NCI-H2227 (cell line): ENCODE data around the gene S1PR4.
"Not testable (repeated sequence)": the region's sequence is repeated elsewhere in the genome, so short reads cannot be mapped to it uniquely, and the experiment has no call there.

Experiments
- DNase-seq: peaks from one replicate; lab custom pipeline; 2025; ENCODE audit not compliant: unreplicated experiment; lab: John Stamatoyannopoulos, UW

The S1PR4 gene

DNA sequence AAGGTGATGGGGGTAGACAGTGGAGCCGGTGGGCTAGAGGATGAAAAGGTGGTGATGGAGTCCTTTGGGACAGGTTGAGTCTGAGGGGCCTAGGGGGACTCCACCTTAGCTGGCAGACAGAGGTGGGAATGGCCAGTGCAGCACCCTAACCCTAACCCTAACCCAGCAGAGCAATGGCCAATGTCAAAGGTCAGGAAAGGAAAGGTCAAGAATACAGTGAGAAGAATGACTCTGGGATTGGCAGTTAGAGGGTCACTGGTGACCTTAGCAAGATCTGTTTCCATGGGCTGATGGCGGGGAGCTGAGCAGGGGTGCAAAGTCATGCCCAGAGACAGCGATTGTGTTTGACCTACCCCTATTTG, 26.2 kb upstream of the S1PR4 start:
- DNase-seq = no peak

DNA sequence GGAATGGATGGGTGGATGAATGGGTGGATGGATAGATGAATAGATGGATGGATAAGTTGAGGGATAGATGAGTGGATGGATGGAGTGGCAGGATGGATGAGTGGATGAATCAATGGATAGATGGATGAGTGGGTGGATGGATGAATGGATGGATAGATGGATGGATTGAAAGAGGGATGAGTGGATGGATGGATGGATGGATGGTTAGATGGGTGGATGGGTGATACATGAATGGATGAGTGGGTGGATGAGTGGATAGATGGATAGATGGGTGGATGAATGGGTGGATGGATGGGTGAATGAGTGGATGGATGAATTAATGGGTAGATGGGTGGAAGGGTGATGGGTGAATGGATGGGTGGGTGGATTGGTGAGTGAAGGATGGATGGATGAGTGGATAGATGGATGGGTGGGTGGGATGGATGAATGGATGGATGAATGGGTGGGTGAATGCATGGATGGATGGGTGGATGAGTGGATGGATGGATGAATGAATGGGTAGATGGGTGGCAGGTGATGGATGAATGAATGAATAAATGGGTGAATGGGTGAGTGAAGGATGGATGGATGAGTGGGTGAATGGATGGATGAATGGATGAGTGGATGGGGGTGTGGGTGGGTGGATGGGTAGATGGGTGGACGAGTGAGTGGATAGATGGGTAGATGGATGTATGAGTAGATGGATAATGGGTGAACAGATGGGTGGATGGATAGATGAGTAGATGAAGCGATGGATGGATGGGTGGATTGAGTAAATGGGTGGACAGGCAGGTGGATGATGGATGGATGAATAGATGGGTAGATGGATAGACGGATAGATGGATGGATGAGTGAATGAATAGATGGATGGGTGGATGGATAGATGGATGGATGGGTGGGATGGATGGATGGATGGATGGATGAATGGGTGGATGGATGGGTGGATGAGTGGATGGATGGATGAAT, 25.0 kb upstream of the S1PR4 start:
- no peak for DNase-seq

DNA sequence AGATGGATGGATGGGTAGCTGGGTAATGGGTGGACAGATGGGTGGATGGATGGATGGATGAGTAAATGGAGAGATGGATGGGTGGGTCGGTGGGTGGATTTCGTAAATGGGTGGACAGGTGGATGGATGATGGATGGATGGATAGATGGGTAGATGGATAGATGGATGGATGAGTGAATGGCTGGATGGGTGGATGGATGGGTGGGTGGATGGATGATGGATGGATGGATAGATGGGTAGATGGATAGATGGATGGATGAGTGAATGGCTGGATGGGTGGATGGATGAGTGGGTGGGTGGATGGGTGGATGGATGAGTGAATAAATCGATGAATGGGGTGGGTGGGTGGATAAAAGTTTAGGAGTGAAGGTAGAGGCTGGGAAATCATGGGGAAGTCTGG, 24.1 kb upstream of the S1PR4 start:
- not testable (repeated sequence) for DNase-seq

DNA sequence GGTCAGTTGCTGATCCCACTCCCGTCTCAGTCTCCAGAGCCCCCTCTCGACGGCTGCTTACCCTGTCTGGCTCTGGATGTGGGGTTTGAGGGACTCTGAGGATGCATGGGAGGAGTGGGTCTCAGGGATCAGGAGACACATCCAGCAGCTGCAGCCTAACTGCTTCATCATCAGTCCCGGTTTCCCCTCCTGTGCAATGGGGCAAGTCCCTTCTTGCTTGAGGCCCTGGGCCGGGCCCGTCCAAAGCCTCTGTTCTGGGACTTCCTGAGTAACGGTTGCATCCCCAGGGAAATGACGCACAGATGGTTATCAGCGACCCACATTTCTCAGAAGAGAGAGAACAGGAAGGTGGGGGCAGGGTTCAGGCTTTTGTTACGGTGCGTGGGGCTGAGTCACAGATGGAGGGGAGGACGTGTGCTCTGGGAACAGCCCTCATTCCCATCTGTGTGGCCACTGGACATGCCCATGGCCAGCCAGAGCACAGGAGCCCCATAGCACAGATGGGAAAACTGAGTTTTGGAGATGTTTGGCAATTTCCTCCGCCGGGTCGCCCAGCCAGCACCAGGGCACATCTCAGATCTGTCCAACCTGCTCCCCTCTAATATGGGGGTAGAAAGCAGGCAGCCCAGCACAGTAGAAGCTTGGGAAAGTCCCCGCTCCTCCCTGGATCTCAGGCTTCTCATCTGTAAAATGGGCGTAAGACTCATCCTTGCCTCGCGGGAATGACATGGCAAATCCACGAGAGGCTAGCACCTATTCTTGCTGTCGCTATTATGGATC, 23.4 kb upstream of the S1PR4 start:
- DNase-seq = no peak

DNA sequence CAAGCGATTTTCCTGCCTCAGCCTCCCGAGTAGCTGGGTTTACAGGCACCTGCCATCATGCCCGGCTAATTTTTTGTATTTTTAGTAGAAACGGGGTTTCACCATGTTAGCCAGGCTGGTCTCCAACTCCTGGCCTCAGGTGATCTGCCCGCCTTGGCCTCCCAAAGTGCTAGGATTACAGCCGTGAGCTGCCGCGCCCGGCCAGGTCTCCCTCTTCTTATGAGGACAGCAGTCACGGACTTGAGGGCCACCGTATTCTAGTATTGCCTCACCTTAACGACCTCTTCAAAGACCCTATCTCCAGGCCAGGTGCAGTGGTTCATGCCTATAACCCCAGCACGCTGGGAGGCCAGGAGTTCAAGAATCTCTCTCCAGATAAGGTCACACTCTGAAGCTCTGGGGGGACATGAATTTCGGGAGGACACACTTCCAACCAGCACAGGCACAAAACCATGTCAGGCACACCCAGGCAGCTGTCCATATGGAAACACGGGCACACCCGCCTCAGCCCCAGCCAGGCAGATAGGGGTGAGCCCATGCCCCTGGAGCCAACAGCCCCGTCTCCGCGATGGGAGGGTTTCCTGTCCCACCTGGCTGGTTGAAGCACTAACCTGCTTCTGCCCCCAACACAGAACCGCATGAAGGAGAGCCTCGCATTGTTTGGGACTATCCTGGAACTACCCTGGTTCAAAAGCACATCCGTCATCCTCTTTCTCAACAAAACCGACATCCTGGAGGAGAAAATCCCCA, 21.3 kb upstream of the S1PR4 start:
- DNase-seq = no peak

DNA sequence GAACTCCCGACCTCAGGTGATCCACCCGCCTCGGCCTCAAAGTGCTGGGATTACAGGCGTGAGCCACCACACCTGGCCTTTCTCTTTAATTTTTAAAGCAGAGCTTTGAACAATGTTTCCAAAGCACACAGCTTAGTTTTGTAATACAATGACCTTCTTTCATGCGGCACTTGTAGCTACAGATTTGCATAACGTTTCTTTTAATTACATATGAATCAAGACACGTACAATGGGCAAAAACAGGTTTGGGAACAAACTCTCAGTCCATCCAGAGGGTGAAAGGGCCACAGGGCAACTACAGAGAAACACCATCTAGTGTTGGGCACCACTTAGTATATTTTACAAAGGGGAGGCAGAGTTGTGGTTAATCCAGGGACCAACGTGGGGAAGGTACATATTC, 19.0 kb upstream of the S1PR4 start:
- DNase-seq = no peak

DNA sequence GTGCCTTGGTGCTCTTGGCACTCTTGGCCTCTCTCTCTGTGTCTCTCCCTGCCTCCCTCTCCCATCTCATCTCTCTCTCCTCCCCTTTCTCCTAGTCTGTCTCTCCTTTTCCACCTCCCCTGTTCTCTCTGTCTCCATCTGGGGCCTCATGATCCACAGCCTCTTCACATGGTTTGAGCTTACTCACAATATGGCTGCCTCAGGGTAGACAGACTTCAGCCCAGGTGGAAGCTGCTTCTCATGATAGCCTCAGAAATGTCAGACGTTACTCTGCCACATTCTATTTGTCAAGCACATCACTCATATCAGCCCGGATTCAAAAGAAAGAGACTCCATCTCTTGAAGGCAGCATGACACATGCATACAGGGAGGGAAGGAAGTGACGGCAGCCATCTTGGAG, 18.4 kb upstream of the S1PR4 start:
- no peak for DNase-seq

DNA sequence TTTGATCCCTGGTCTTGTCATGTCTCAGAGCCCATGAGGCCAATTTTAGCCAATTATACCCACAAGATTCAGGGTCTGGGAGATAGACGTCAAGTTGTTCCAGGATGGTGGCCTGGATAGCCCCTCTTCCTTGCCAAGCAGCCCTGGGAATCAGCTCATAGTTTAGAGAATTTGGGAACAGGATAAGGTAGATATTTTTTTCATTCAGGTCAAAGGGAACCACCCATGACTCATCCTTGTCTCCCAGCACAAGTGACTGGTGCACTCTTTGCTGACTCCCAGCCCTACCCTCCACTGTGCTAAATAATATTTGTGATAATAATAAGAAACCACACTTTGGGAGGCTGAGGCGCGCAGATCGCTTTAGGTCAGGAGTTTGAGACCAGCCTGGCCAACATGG, 17.1 kb upstream of the S1PR4 start:
- DNase-seq = no peak

DNA sequence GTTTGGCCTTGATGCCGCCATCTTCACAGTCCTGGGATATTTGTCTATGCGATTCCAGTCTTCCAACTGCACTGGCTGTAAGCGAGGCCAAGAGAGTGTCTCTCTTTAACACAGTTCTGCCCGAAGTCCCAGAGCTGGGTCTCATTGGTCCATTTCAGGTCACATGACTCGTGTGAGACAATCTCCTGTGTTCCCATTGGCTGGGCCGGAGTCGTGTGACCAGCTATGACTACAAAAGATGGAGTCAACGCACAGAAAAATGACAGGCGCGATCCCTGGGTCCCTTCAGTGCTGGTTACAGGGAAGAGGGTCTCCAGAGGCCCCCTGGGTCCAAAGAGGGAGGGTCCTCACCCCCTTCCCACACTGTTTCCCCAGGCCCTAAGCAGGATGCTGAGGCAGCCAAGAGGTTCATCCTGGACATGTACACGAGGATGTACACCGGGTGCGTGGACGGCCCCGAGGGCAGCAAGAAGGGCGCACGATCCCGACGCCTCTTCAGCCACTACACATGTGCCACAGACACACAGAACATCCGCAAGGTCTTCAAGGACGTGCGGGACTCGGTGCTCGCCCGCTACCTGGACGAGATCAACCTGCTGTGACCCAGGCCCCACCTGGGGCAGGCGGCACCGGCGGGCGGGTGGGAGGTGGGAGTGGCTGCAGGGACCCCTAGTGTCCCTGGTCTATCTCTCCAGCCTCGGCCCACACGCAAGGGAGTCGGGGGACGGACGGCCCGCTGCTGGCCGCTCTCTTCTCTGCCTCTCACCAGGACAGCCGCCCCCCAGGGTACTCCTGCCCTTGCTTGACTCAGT, 15.9 kb upstream of the S1PR4 start:
- DNase-seq = peak; percentile 46

DNA sequence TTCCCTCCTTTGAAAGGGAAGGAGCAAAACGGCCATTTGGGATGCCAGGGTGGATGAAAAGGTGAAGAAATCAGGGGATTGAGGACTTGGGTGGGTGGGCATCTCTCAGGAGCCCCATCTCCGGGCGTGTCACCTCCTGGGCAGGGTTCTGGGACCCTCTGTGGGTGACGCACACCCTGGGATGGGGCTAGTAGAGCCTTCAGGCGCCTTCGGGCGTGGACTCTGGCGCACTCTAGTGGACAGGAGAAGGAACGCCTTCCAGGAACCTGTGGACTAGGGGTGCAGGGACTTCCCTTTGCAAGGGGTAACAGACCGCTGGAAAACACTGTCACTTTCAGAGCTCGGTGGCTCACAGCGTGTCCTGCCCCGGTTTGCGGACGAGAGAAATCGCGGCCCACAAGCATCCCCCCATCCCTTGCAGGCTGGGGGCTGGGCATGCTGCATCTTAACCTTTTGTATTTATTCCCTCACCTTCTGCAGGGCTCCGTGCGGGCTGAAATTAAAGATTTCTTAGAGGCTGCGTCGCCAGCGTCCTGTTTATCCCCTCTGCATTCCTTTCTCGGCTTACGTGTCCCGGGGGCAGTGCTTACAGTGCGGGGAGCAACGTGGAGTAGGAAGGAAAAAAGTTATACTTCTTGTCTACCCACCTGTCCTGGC, 15.2 kb upstream of the S1PR4 start:
- peak; percentile 79 for DNase-seq

DNA sequence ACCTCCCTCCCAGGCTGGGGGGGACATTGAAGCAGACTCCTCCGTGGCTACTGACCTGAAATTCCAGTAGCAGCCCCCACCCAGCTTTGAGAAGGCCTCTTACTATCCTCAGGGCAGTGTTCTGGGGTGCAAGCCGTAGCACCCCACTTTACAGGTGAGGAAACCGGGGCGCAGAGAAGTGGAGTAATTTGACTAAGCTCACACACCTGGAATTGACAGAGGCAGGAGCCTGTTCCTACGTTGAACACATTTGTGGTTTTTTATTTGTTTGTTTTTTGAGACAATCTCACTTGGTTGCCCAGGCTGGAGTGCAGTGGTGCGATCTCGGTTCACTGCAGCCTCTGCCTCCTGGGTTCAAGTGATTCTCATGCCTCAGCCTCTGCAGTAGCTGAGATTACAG, 14.6 kb upstream of the S1PR4 start:
- no peak for DNase-seq

DNA sequence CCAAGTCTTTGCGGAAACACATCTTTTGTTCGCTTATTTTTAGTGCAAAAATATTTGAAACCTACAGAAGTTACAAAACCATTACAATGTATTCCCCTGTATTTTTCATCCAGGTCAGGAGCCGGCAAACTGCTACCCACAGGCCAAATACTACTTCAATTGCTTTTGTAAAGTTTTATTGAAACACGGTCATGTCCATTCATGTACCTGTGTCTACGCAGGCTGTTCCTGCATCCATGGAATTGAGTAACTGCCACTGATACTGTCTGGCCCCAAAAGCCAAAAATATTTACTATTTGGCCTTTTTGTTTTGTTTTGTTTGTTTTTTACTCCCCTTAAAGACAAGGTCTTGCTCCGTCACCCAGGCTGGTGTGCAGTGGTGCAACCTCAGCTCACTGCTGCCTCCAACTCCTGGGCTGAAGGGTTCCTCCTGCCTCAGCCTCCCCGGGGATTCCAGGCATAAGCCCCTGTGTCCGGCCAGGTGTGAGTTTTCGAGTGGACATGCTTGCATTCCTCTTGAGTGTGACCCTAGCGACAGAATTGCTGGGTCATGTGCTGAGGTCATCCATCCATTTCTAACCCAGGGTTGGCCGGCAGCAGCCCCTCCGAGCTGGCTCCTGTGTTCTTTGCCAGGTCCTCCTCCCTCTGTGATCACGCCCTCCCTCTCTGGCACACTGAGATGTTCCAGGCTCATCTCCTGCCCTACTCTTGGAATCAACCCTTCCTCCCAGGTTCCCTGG, 10.9 kb upstream of the S1PR4 start:
- DNase-seq = no peak

DNA sequence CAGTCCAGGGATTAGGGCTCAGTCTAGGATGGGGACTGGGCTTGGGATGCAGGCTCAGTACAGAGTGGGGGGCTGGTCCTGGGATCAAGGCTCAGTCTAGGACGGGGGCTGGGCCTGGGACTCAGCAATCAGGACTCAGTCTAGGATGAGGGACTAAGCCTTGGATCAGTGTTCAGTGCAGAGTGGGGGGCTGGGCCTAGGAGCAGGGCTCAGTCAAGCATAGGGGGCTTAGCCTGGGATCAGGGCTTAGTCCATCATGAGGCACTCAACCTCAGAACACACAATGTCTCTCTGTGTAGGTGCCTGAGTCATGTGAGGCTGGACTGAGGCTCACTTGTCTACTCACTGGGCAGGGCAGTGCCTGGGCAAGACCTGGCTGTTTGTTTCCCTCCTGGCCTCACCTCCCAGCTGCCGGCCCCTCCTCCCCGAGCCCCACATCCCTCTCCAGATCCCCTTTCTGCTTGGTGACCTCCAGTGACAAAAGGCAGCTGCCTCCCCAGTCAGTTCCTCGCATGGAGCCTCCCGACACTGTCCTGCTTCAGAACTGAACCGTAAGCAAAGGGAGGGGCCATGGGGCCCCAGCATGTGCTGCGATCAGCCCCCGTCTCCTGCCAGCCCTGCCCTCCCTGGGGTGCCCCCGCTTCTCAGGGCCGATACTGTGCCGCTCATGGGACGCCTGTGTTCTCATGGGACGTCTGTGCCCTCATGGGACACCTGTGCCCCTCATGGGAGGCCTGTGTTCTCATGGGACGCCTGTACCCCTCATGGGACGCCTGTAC, 6.5 kb upstream of the S1PR4 start:
- DNase-seq = no peak

DNA sequence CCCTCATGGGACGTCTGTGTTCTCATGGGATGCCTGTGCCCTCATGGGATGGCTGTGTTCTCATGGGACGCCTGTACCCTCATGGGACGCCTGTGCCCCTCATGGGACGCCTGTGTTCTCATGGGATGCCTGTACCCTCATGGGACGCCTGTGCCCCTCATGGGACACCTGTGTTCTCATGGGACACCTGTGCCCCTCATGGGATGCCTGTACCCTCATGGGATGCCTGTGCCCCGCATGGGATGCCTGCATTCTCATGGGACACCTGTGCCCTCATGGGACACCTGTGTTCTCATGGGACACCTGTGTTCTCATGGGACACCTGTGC, 5.9 kb upstream of the S1PR4 start:
- not testable (repeated sequence) for DNase-seq

DNA sequence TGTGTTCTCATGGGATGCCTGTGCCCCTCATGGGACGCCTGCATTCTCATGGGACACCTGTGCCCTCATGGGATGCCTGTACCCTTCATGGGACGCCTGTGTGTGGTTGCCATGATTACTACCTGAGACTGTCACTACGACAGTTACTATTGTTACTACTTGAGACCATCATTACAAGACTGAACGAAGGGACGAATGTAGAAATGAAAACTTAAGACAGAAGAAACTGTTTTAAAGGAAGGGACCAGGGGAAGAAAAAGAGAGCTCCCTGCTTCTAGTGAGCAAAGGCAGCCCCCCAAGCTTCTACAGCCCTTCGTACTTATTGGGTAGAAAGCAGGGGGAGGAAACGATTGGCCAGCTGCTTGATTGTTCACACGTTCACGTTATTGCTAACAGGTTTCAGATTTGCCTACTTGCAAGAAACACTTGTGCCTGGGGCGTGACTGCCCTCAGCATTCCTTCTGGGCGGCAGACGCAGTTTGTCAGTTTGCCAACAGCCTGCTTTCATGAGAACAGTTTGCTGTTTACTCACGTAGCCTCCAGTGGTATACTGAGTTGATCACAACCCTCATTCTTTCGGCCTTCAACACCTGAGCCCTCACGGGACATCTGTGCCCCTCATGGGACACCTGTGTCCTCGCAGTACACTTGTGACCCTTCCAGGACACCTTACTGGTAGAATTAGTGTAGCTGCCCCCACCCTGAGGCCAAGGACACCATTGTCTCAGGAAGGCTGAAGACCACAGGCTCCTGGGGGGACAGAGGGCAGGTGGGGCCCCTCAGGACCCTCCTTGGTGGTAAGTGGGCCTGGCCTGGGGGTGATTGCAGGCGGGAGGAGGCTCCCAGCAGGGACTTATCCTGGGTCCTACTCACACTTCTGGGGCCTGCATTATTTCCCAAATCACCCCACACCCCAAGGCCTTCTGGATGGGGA, 2.5 kb upstream of the S1PR4 start:
- peak; percentile 11 for DNase-seq

DNA sequence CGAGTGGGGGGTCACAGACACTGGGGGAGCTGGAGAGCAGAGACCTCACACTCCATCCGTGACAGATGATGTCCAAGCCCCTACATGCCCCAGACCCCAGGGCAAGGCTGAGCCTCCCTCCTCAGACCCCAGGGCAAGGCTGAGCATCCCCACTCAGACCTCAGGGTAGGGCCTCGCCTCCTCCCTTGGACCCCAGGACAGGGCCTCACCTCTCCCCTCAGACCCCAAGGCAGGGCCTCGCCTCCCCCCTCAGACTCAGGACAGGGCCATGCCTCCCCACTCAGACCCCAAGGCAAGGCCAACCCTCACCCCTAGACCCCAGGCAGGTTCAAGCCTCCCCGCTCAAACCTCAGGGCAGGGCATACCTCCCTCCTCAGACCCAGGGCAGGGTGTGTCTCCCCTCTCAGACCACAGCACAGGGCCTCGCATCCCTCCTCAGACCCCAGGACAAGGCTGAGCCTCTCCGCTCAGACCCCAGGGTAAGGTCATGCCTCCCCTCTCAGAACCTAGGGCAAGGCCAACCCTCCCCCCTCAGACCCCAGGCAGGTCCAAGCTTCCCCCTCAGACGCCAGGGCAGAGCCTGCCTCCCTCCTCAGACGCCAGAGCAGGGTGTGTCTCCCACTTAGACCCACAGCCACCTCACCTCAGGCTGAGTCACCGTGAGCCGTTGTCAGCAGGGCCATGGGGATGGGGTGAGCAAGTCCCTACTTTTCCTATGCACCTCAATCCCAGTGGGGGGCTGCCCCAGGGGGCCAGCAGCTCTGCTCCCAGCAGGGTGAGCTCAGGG, 1.7 kb upstream of the S1PR4 start:
- no peak for DNase-seq
